ENCODE results near the gene AHCYL2. TPM values are rescaled to one million over a fixed set of nuclear protein-coding genes. Genes with fewer than 3 reads are reported as not detected.

AHCYL2 gene
- total RNA-seq, 1 donor from 2014 or later: 11.0 TPM

DNA sequence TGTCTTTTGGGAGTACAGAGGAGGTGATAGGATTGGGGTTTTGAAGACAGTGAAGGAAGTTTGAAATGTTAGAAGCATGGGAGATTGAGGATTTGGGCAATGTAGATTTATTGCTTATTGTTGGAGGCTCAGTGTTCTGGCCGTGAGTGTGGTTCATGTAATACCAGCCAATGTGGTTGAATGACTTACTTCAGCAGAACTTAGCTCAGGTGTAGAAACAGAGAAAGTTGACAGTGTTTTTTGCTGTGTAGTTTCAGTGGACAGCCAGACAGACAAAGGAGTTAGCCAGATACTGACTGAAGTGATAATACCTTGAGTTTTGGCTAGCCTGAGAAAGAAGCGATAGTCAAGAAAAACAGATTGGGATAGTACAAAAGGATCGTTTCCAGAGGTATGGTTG lies 88.5 kb downstream of the AHCYL2 start:
- TF ChIP-seq, protein P1, sequence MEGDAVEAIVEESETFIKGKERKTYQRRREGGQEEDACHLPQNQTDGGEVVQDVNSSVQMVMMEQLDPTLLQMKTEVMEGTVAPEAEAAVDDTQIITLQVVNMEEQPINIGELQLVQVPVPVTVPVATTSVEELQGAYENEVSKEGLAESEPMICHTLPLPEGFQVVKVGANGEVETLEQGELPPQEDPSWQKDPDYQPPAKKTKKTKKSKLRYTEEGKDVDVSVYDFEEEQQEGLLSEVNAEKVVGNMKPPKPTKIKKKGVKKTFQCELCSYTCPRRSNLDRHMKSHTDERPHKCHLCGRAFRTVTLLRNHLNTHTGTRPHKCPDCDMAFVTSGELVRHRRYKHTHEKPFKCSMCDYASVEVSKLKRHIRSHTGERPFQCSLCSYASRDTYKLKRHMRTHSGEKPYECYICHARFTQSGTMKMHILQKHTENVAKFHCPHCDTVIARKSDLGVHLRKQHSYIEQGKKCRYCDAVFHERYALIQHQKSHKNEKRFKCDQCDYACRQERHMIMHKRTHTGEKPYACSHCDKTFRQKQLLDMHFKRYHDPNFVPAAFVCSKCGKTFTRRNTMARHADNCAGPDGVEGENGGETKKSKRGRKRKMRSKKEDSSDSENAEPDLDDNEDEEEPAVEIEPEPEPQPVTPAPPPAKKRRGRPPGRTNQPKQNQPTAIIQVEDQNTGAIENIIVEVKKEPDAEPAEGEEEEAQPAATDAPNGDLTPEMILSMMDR (IDR thresholded peaks at IDR 0.05): no peak
- no peaks in the 10 kb centered on the region for H3K27me3 Mint-ChIP-seq (ENCODE audit: low read depth)
- peaks cover 5% of the 10 kb centered on the region for H3K36me3 Mint-ChIP-seq (ENCODE audit: low read depth)
- no peak overlapping the region for H3K27ac Mint-ChIP-seq (ENCODE audit: unreplicated experiment)
- peaks cover 5% of the 10 kb centered on the region for H3K9me3 Mint-ChIP-seq (ENCODE audit: low read depth)
- no peak overlapping the region for H3K4me3 Mint-ChIP-seq (ENCODE audit: unreplicated experiment)
- peaks cover 8% of the 10 kb centered on the region for H3K4me1 Mint-ChIP-seq (ENCODE audit: low read depth)
- no peak for DNase-seq (ENCODE audit: low spot score)

- Mint-ChIP-seq H3K27ac (ENCODE audit: unreplicated experiment) (peak overlapping the region; percentile 37), H3K36me3 (ENCODE audit: low read depth) (peaks cover 2% of the 10 kb centered on the region), H3K27me3 (ENCODE audit: low read depth) (no peaks in the 10 kb centered on the region), H3K9me3 (ENCODE audit: low read depth) (no peaks in the 10 kb centered on the region), H3K4me3 (ENCODE audit: unreplicated experiment) (no peak overlapping the region), H3K4me1 (ENCODE audit: low read depth) (peaks cover 8% of the 10 kb centered on the region)
- DNase-seq (ENCODE audit: low spot score): no peak
- TF ChIP-seq, protein P1 (IDR thresholded peaks at IDR 0.05): no peak
Observed at GRCh38 chr7:129315960-129316359, 91.1 kb downstream of the AHCYL2 start.

DNA sequence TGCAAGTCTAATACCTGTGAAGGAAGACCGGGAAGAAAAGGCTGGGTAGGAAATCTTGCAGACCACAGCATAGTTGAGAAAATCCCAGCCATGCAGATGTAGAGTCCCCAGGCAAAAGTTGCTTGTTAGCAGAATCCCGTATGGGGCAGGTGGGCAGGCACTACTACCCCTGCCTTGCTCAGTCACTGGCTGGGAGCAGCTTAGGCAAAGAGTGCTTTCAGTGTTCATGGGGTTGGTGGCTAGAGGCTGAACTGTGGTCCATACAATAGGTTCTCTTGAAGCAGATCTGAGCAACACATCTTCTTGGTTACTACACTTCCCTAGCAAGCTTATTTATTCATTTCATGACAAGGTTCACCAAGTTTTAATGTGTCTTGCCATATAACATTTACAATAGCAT lies 92.6 kb downstream of the AHCYL2 start:
- DNase-seq (ENCODE audit: low spot score): no peak
- Mint-ChIP-seq H3K27ac (ENCODE audit: unreplicated experiment) (no peak overlapping the region), H3K36me3 (ENCODE audit: low read depth) (peaks cover 1% of the 10 kb centered on the region), H3K4me1 (ENCODE audit: low read depth) (peaks cover 8% of the 10 kb centered on the region), H3K9me3 (ENCODE audit: low read depth) (no peaks in the 10 kb centered on the region), H3K27me3 (ENCODE audit: low read depth) (no peaks in the 10 kb centered on the region), H3K4me3 (ENCODE audit: unreplicated experiment) (no peak overlapping the region)
- TF ChIP-seq, protein P1 (IDR thresholded peaks at IDR 0.05): no peak

DNA sequence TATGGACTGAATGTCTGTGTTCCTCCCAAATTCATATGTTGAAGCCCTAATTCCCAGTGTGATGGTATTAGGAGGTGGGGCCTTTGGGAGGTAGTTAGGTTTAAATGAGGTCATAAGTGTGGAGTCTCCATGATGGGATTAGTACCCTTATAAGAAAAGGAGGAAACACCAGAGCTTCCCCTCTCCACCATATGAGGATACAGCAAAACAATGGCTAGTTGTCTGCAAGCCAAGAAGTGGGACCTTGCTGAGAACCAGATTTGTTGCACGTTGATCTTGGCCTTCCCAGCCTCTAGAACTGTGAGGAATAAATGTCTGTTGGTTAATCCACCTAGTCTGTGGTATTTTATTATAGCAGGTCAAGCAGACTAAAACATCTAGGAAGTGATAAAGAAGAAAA lies 102.2 kb downstream of the AHCYL2 start:
- TF ChIP-seq, protein P1 (IDR thresholded peaks at IDR 0.05): no peak
- Mint-ChIP-seq H3K27ac (ENCODE audit: unreplicated experiment) (no peak overlapping the region), H3K27me3 (ENCODE audit: low read depth) (no peaks in the 10 kb centered on the region), H3K36me3 (ENCODE audit: low read depth) (peaks cover 15% of the 10 kb centered on the region), H3K9me3 (ENCODE audit: low read depth) (peaks cover 17% of the 10 kb centered on the region), H3K4me1 (ENCODE audit: low read depth) (peaks cover 7% of the 10 kb centered on the region), H3K4me3 (ENCODE audit: unreplicated experiment) (no peak overlapping the region)
- no peak for DNase-seq (ENCODE audit: low spot score)

GRCh38 chr7:129332254-129333035 lies 107.6 kb downstream of the AHCYL2 start:
- H3K4me1 Mint-ChIP-seq (ENCODE audit: low read depth): peaks cover 17% of the 10 kb centered on the region

More at GRCh38 chr7:129332254-129333035, 107.6 kb downstream of the AHCYL2 start:
- no peaks in the 10 kb centered on the region for H3K27me3 Mint-ChIP-seq (ENCODE audit: low read depth)
- TF ChIP-seq, protein P1 (IDR thresholded peaks at IDR 0.05): no peak
- H3K36me3 Mint-ChIP-seq (ENCODE audit: low read depth): no peaks in the 10 kb centered on the region
- H3K9me3 Mint-ChIP-seq (ENCODE audit: low read depth): no peaks in the 10 kb centered on the region
- H3K4me3 Mint-ChIP-seq (ENCODE audit: unreplicated experiment): no peak overlapping the region
- peak overlapping the region; percentile 79 for H3K27ac Mint-ChIP-seq (ENCODE audit: unreplicated experiment)
- DNase-seq (ENCODE audit: low spot score): no peak

Measured in chondrocyte (in vitro differentiated cells).